Measurements from ENCODE around the gene MFSD1.

The MFSD1 gene

DNA sequence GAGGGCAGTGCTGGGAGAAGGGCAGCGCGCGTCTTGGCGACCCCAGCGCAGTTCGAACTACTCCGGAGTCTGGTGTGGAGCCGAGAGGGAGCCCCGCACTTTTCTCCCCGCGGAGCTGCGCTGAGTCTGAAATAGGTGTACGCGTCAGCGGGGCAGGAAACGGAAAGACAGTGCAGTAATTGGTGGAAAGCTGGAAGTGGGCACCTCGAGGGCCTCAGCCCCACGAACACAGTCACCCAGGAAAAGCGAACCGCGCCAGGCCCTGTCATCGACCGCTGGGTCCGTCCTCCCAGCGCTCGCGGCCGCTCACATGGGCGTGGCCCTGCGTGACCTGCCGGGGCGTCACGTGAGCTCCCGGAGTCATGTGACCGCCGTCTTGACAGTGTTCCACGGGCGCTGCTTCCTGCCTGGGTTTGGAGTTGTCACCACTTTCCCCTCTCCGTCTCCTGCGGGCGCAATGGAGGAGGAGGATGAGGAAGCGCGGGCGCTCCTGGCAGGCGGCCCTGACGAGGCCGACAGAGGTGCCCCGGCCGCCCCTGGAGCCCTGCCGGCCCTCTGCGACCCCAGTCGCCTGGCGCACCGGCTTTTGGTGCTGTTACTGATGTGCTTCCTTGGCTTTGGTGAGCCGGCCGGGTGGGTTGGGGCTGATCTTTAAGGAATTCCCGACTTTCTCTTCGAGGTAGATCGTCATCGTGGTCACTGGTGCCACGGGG, at the start of gene MFSD1:
TSS of gene MFSD1 (plus strand) at position 359 of the 713 bp plus-strand sequence. CDS start at position 458, 99 bp downstream.
- DNase-seq (ENCODE audit: insufficient read length, low spot score) (peak; percentile 77), FAIRE-seq (no peak)
- TF ChIP-seq CTCF (IDR thresholded peaks at IDR 0.05; ENCODE audit: insufficient read depth, missing control alignments): no peak

GRCh38 chr3:158753854-158754253, 48.0 kb upstream of the MFSD1 start:
- no peak for TF ChIP-seq CTCF (IDR thresholded peaks at IDR 0.05; ENCODE audit: insufficient read depth, missing control alignments)
- FAIRE-seq (no peak), DNase-seq (ENCODE audit: insufficient read length, low spot score) (no peak)

GRCh38 chr3:158755421-158755820, 46.4 kb upstream of the MFSD1 start:
- no peak for FAIRE-seq
- no peak for DNase-seq (ENCODE audit: insufficient read length, low spot score)
- no peak for TF ChIP-seq CTCF (IDR thresholded peaks at IDR 0.05; ENCODE audit: insufficient read depth, missing control alignments)

- no peak for DNase-seq (ENCODE audit: insufficient read length, low spot score)
- TF ChIP-seq CTCF (IDR thresholded peaks at IDR 0.05; ENCODE audit: insufficient read depth, missing control alignments): no peak
- no peak for FAIRE-seq
Measured at GRCh38 chr3:158761350-158761749, 40.5 kb upstream of the MFSD1 start.

GRCh38 chr3:158762701-158763100, 39.2 kb upstream of the MFSD1 start:
- TF ChIP-seq CTCF (IDR thresholded peaks at IDR 0.05; ENCODE audit: insufficient read depth, missing control alignments): no peak
- DNase-seq (ENCODE audit: insufficient read length, low spot score) (no peak), FAIRE-seq (no peak)

DNA sequence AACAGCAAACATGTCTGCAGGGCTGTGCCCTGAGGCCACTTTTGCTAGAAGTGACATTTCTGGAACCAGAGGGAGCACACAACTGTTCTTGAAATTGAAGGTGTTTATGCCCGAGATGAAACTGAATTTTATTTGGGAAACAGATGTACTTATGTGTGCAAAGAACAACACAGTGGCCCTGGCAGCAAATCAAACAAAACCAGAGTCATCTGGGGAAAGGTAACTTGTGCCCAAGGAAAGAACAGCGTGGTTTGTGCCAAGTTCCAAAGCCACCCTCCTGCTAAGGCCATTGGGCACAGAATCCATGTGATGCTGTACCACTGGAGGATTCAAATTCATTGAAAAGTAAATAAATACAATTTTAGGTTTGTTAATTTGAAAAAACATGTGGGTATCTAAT, 38.4 kb upstream of the MFSD1 start:
- no peak for TF ChIP-seq CTCF (IDR thresholded peaks at IDR 0.05; ENCODE audit: insufficient read depth, missing control alignments)
- no peak for FAIRE-seq
- DNase-seq (ENCODE audit: insufficient read length, low spot score): no peak

DNA sequence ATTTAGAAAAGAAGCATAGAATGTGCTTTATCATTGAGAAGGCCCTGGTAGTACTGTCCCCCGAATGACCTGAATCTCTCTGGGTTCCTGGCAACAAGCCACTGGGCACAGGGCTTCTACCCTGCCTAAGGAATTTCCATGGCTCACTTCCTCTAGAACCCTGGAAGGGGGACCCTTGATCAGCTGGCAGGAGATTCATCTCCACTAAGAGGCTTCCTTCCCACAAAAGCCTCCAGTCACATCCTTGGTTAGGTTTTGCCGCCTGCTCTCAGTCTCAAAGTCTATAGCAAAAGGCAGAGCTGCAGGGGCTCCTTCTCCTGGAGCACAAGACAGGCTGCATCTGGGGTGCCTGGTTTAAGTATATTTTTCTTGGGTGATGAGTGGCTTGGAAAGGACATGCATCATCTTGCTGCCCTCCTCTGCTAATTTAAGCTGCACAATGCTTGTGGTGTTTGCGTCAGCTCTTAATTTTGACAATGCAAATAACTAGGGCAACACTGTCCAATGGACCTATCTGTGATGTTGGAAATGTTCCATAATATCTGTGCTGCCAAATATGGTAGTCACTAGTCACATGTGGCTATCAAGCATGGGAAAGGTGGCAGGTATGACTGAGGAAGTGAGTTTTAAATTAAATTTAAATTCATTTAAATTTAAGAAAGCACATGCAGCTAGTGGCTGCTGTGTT, 36.2 kb upstream of the MFSD1 start:
- FAIRE-seq (no peak), DNase-seq (ENCODE audit: insufficient read length, low spot score) (no peak)
- TF ChIP-seq CTCF (IDR thresholded peaks at IDR 0.05; ENCODE audit: insufficient read depth, missing control alignments): no peak
